Keratinocyte (primary cell): Measurements from ENCODE around the gene NBEA. TPM values are rescaled to one million over a fixed set of nuclear protein-coding genes. Genes with fewer than 3 reads are reported as not detected.

Source experiments
- DNase-seq: peaks from one replicate; pipeline ENCODE4 v3.0.0-alpha.2; 2011; ENCODE audit warnings: low read depth, missing footprints, low spot score
- FAIRE-seq: peaks from 2 replicates; lab custom pipeline; 2011; peaks lifted over from hg19 to GRCh38; lab: Jason Lieb, UNC
- H2AFZ ChIP-seq: 2 replicates; pipeline ENCODE4 v1.6.0; 2012; ENCODE audit warnings: low read length, control low read depth, inconsistent platforms; ENCODE audit not compliant: control insufficient read depth
- H3K27ac ChIP-seq: 2 replicates; pipeline ENCODE4 v1.5.1; 2011; ENCODE audit warnings: low read length; ENCODE audit not compliant: control insufficient read depth, insufficient read depth
- H3K27me3 ChIP-seq: 3 replicates; pipeline ENCODE4 v1.6.0; 2011; ENCODE audit warnings: low read length; ENCODE audit not compliant: control insufficient read depth, insufficient read depth; ENCODE audit errors: extremely low read depth
- H3K36me3 ChIP-seq, 2 experiments: 2 replicates in 1 of 2; 3 replicates in 1 of 2; pipeline ENCODE4 v1.5.1; 2011; ENCODE audit warnings: low read length in 2 of 2, mild to moderate bottlenecking in 1 of 2; ENCODE audit not compliant: control insufficient read depth in 2 of 2, insufficient read depth in 2 of 2; ENCODE audit errors: extremely low read depth in 1 of 2
- H3K4me1 ChIP-seq: 3 replicates; pipeline ENCODE4 v1.5.1; 2011; ENCODE audit warnings: low read length; ENCODE audit not compliant: control insufficient read depth, insufficient read depth; ENCODE audit errors: extremely low read depth
- H3K4me2 ChIP-seq: 3 replicates; pipeline ENCODE4 v1.6.0; 2011; ENCODE audit warnings: low read depth, low read length; ENCODE audit not compliant: control insufficient read depth, insufficient read depth; ENCODE audit errors: extremely low read depth
- H3K4me3 ChIP-seq, 3 experiments: fragments of 200-600 bp in 1 of 3; sonication (generic) in 1 of 3; 2 replicates in 2 of 3; 3 replicates in 1 of 3; pipeline ENCODE4 v1.5.1; 2011 to 2016; ENCODE audit warnings: low read length in 3 of 3, mild to moderate bottlenecking in 3 of 3, control low read depth in 2 of 3, inconsistent platforms in 1 of 3, low read depth in 1 of 3, mixed read lengths in 1 of 3, mixed run types in 1 of 3, moderate library complexity in 1 of 3; ENCODE audit not compliant: control insufficient read depth in 2 of 3, insufficient read depth in 2 of 3; ENCODE audit errors: extremely low read depth in 1 of 3
- H3K79me2 ChIP-seq: 2 replicates; pipeline ENCODE4 v1.6.0; 2012; ENCODE audit warnings: low read length; ENCODE audit not compliant: control insufficient read depth, insufficient read depth
- H3K9ac ChIP-seq: 3 replicates; pipeline ENCODE4 v1.6.0; 2011; ENCODE audit warnings: low read length; ENCODE audit not compliant: control insufficient read depth, insufficient read depth; ENCODE audit errors: extremely low read depth
- H3K9me1 ChIP-seq: 3 replicates; pipeline ENCODE4 v1.6.0; 2011; ENCODE audit warnings: low read length; ENCODE audit not compliant: control insufficient read depth, insufficient read depth; ENCODE audit errors: extremely low read depth
- H3K9me3 ChIP-seq: 2 replicates; pipeline ENCODE4 v1.5.1; 2012; ENCODE audit warnings: low read depth, low read length; ENCODE audit not compliant: control insufficient read depth
- H4K20me1 ChIP-seq: 3 replicates; pipeline ENCODE4 v1.6.0; 2011; ENCODE audit warnings: low read length; ENCODE audit not compliant: control insufficient read depth, insufficient read depth; ENCODE audit errors: extremely low read depth
- EZH2 ChIP-seq: IDR thresholded peaks from one replicate; pipeline ENCODE4 v1.6.1; 2012; ENCODE audit warnings: inconsistent platforms, mild to moderate bottlenecking, low read length, moderate library complexity
- dilution Hi-C: fragments of 300-500 bp; cut with MboI; formaldehyde crosslinking; loops from one replicate; pipeline ENCODE4 v1.7.0; 2020; ENCODE audit warnings: low sequenced_read_pairs; ENCODE audit not compliant: extremely low pct_ligation_motif_present
- polyA plus RNA-seq, 5 experiments: library from polyadenylated mRNA; depleted of rRNA in 3 of 5; stranded (reverse) in 3 of 5; stranded (forward) in 1 of 5; unstranded in 1 of 5; fragments of >200 nt; gene quantifications; 1 replicate in 1 of 5; 2 replicates in 3 of 5; 3 replicates in 1 of 5; pipeline versions ENCODE4 v1.2.1 to v1.2.3, GENCODE V29; 2011 to 2012; ENCODE audit warnings: missing spikeins in 2 of 5, low read depth in 1 of 5, low replicate concordance in 1 of 5
- TF ChIP-seq, protein P1 (sequence below), 3 experiments: IDR thresholded peaks in 1 of 3; conservative IDR thresholded peaks in 1 of 3; optimal IDR thresholded peaks in 1 of 3; 2 replicates in 2 of 3; 3 replicates in 1 of 3; pipeline versions ENCODE3 to v1.5.1; 2011; ENCODE audit warnings: low read length in 3 of 3, mild to moderate bottlenecking in 3 of 3, moderate library complexity in 2 of 3, control low read depth in 1 of 3, inconsistent platforms in 1 of 3; ENCODE audit not compliant: insufficient read depth in 2 of 3; ENCODE audit errors: extremely low read depth in 1 of 3

Gene NBEA
- polyA plus RNA-seq, 1 donor (not counting 4 experiments of a cell fraction or from before 2014, with no cell fraction given): 0.05 TPM

DNA sequence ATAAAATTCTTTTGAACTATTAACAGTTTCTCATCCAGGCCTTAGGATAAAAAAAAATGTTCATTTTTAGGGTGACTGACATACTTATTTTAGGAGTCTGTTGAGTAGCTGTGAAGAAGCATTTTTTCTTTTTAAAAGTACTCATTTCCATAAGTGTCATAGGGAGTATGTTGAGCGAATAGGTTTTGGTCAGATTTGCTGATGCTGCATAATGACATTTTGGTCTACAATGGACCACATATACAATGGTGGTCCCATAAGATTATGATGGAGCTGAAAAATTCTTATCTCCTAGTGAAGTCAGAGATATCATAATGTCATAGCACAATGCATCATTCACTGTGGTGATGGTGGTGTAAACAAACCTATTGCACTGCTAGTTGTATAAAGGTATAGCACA lies 17.4 kb downstream of the NBEA start:
- Histone ChIP-seq H3K27ac (no peak overlapping the region), H3K27me3 (no peaks in the 10 kb centered on the region), H3K79me2 (no peaks in the 10 kb centered on the region), H3K4me1 (no peaks in the 10 kb centered on the region), H3K9me3 (no peaks in the 10 kb centered on the region), H3K36me3 (no peaks in the 10 kb centered on the region), H3K4me2 (no peak overlapping the region), H3K9me1 (no peaks in the 10 kb centered on the region), H3K4me3 (no peak overlapping the region), H3K9ac (no peak overlapping the region), H2AFZ (no peak overlapping the region), H4K20me1 (no peaks in the 10 kb centered on the region)
- dilution Hi-C loops: no loop called here
- no peak for FAIRE-seq
- DNase-seq: no peak
- no peak for TF ChIP-seq EZH2
- TF ChIP-seq, protein P1, sequence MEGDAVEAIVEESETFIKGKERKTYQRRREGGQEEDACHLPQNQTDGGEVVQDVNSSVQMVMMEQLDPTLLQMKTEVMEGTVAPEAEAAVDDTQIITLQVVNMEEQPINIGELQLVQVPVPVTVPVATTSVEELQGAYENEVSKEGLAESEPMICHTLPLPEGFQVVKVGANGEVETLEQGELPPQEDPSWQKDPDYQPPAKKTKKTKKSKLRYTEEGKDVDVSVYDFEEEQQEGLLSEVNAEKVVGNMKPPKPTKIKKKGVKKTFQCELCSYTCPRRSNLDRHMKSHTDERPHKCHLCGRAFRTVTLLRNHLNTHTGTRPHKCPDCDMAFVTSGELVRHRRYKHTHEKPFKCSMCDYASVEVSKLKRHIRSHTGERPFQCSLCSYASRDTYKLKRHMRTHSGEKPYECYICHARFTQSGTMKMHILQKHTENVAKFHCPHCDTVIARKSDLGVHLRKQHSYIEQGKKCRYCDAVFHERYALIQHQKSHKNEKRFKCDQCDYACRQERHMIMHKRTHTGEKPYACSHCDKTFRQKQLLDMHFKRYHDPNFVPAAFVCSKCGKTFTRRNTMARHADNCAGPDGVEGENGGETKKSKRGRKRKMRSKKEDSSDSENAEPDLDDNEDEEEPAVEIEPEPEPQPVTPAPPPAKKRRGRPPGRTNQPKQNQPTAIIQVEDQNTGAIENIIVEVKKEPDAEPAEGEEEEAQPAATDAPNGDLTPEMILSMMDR (optimal IDR thresholded peaks at IDR 0.05 in 1 of 3, IDR thresholded peaks at IDR 0.05 in 1 of 3, conservative IDR thresholded peaks at IDR 0.05 in 1 of 3; ENCODE audit: extremely low read depth in 1 of 3, insufficient read depth in 2 of 3, low read length in 3 of 3): no peak

DNA sequence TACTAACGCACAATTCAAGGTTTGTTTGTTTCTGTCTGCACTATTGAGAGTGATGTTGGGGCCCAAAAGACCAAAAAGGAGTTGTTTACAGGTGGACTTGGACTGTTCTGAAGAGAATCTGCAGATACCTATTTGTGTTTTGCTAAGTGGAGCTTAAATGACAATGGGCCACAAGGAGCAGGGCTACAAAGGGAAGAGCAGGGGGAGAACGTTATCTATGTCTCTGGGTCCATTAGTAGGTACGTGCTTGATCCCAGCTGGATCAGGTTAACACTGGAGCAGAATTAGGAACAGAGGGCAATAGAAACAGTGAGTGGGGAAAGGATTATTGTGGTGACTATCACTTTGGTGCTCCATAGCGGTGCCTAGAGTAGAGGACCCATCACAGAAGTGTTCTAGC lies 22.5 kb downstream of the NBEA start:
- no peaks in the 10 kb centered on the region for H3K9me3 ChIP-seq
- FAIRE-seq (no peak), DNase-seq (no peak)
- no peak overlapping the region for H2AFZ ChIP-seq
- H3K4me3 ChIP-seq: no peak overlapping the region
- dilution Hi-C loops: no loop called here
- H3K36me3 ChIP-seq: no peaks in the 10 kb centered on the region
- no peaks in the 10 kb centered on the region for H3K79me2 ChIP-seq
- no peak for TF ChIP-seq EZH2
- TF ChIP-seq, protein P1 (optimal IDR thresholded peaks at IDR 0.05 in 1 of 3, IDR thresholded peaks at IDR 0.05 in 1 of 3, conservative IDR thresholded peaks at IDR 0.05 in 1 of 3; ENCODE audit: extremely low read depth in 1 of 3, insufficient read depth in 2 of 3, low read length in 3 of 3): no peak
- no peaks in the 10 kb centered on the region for H3K9me1 ChIP-seq
- H3K27ac ChIP-seq: no peak overlapping the region
- no peak overlapping the region for H3K4me2 ChIP-seq
- no peaks in the 10 kb centered on the region for H4K20me1 ChIP-seq
- no peak overlapping the region for H3K9ac ChIP-seq
- no peaks in the 10 kb centered on the region for H3K4me1 ChIP-seq
- H3K27me3 ChIP-seq: no peaks in the 10 kb centered on the region
